ENCODE data around the gene DGKB.

The DGKB gene

GRCh38 chr7:14858866-14859265, 43.7 kb downstream of the DGKB start:
- DNase-seq = no peak

DNA sequence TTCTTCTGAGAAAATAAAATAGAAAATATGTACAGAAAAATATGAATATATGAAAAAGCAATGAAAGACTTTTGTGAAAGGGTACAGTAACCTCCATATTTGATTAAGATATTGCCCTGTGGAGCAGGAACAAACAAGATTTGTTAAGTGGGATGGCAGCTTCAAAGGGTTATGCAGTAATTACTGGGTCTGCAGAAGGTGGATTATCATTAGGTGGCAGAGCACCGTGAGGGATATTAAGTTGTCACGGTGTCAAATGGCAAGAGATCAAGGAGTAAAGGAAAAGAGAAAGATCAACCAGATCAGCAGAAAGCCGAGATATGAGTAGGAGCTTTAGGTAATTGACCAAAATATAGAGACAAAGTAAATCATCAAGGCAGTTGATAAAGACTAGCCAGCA, 44.1 kb downstream of the DGKB start:
- no peak for DNase-seq

DNA sequence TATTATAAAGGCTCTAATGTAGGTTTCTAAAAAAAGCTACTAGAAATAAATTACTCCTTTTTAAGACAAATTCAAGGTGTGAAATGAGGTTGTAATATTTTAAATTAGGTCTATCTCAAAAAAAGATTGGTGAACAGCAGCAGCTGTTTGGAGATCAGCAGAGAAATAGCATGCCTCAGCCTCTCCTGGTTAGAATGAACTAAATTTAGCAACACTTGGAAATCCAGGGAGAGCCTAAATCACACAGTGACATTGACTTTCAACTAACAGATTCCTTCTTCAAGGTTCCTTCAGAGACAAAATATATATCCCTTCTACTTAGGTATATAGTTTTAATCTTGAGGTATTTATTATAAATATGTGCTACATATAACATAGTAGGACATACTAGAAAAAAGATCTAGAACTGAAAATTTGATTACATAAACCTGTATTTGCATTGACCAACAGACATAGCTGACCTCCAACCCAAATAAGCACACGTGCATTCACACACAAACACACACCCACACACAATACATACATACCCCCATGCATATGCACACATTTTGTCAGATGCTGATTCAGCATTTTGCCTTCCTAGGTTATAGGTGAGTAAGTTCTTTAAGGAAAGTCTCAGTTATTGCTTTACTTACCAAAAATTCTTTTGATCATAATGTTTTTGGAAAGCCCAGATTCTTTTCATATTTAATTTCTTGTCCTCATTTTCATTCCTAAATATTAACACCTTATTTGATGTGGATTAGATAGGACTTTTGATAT, 47.3 kb downstream of the DGKB start:
- DNase-seq = no peak

DNA sequence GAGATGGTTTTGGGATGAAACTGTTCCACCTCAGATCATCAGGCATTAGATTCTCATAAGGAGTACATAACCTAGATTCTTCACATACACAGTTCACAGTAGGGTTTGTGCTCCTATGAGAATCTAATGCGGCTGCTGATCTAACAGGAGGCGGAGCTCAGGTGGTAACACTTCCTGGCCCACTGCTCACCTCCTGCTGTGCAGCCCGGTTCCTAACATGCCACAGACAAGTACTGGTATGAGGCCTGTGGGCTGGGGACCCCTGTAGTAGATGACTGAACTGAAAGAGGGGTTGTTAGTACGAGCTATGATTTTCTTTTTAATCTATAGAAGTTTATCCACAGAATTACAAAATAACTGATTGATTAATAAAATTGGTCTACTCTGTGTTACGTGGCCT, 48.1 kb downstream of the DGKB start:
- no peak for DNase-seq

DNA sequence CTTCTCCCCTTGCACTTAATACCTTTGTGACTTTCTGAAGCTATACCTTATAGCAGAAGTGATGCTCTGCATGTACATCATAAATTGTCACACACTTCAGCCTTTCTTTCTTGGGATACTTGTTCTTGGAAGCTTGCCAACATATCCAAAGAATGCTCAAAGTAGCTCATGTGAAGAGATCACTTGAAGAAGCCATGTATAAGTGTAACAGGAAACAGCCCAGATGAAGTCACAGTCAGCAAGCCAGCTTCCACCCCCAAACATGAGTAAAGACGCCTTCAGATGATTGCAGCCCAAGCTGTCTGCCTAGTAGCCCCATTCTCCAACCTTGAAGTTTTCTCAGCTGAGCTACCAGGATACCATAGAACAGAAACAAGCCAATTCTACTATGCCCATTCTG, 50.9 kb downstream of the DGKB start:
- no peak for DNase-seq

DNA sequence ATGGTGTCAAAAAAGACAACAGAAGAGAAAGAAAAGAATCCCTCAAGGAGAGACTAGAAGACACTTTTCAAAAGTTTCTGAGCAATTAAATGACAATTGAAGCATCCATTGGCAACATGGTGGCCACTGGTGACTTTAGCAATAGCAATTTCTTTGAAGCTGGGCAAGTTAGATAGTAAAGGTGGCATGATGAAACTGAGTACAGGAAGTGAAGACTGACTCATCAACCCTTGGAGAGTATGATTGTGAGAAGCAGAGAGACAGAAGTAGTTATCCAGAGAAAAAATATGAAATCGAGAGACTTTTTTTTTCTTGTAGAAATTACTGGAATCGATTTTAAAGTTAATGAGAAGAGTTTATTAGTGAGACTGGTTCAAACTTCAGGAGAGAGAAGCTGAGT, 52.5 kb downstream of the DGKB start:
- no peak for DNase-seq

GRCh38 chr7:14846405-14846804, 56.1 kb downstream of the DGKB start:
- no peak for DNase-seq

DNA sequence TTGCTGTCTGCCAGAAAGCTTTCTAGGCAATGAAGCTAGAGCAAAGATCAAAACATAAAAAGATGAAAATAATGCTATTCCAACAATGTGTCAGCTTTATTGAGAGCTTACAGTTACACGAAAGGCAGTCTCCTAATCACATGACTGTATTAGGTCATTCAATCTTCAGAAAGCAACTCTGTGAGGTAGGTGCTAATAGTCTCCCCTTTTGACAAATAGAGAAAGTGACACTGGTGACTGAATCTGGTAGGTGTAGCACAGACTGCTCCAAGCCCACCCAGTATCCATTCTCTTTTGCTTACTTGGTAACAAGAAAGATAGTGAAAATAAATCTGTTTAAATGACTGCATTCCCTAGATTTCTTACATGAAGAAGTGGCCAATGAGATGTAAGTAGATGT, 58.8 kb downstream of the DGKB start:
- no peak for DNase-seq

GRCh38 chr7:14842523-14842922, 60.0 kb downstream of the DGKB start:
- no peak for DNase-seq

- no peak for DNase-seq
Observed at GRCh38 chr7:14841869-14842268, 60.7 kb downstream of the DGKB start.

DNA sequence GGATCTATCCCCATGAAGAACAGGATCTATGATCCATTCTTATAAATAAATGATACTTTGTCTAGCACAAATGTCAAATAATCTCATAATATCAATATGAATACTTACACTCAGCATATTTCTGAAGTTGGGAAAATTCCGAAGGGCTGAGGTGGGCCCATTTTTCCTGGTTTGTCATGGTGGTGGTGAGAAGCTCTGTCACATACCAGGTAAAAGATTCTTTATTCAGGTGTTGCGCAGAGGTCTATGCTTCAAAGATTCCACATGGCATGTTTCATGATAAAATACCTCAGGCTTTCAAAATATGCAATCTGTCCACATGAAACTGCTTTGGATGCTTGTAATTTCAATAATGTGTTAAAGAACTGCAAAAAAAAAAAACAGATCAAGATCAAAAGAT, 61.5 kb downstream of the DGKB start:
- DNase-seq = no peak

DNA sequence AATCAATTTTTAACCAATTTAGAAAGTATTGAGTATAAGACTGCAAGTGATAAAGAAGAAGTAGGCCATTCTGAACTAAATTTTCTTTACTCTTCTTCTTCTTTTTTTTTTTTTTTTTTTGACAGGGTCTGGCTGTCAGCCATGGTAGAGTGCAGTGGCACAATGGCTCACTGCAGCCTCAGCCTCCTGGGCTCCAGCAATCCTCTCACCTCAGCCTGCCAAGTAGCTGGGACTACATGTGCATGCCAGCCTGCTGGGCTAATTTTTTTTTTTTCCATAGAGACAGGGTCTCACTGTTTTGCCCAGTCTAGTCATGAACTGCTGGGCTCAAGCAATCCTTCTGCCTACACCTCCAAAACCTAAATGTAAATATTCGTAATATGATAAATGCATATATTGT, 63.2 kb downstream of the DGKB start:
- DNase-seq = no peak

DNA sequence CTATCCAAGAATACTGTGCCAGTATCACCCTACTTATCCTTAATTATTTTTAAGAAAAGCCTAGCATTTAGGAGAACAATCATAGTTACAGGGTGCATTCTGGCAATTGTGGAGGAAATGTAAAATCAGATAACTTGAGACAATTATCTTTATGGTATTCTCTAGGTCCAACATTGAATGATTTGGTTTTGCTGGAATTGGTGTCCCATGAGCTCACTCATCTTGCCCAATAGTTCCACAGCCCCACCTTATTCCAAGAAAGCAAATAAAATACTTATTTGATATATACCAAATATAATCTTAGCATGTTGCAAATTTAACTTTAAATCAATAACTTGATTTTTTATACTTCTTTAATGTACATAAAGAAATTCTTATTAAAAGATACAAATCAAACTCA, 65.3 kb downstream of the DGKB start:
- DNase-seq = no peak

- DNase-seq = no peak
Observed at GRCh38 chr7:14836571-14837189, 65.9 kb downstream of the DGKB start.

GRCh38 chr7:14836006-14836405, 66.5 kb downstream of the DGKB start:
- DNase-seq = no peak

GRCh38 chr7:14835384-14835783, 67.2 kb downstream of the DGKB start:
- DNase-seq = no peak

GRCh38 chr7:14834883-14835282, 67.7 kb downstream of the DGKB start:
- no peak for DNase-seq

GRCh38 chr7:14834456-14834855, 68.1 kb downstream of the DGKB start:
- DNase-seq = no peak

DNA sequence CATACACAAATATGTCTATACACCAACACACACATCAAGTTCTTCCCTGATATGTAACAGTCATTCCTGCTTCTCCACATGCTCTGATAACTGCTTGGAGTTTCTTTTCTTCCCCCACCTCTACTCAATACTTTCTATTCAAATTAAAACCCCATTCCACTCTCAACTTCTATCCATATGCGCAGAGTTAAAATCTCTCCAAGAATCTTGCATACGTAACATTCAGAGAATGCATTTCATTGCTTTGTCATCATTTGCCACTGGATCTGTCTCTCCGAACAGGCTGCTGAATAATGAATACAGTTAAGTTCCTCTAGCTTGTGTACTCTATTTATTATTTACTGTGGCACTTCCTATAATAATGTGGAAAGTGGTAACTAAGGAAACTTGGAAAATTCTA, 68.8 kb downstream of the DGKB start:
- no peak for DNase-seq

DNA sequence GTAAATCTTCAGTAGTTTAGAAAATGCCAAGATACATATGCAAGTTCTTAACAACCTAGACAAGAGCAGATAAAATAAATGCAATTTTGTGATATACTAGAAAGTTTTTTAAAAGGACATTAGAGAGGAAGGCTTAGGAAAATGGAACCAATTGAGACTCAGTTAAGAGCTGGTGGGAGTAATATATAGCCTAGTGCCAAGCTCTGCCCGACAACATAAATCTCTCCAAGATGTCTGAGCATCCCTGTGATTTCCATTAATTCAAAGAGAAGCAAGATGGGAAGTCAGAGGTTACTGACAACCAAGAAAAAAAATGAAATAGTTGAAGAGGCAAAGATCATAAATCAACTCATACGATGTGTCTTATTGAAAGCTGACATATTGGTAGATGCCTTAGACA, 74.5 kb downstream of the DGKB start:
- no peak for DNase-seq

- no peak for DNase-seq
Observed at GRCh38 chr7:14826426-14826825, 76.1 kb downstream of the DGKB start.

DNA sequence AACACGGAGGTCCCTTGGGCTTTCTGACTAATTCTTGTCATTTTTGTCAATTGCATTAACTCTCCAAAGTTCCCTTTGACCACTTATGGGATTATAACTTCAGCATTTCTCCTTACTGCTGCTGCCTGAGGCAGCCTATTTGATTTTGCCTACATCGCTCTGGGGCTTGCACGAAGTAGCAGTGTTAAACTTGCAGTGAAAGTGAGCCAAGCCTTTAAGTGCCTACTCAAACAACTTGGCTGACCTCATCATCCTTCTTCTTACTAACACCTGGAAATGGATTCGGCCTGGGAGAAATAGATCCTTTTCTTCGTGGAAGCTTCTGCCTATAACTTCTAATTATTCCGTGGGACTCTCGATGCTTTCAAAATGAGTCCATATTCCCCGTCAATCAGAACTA, 76.6 kb downstream of the DGKB start:
- no peak for DNase-seq

DNA sequence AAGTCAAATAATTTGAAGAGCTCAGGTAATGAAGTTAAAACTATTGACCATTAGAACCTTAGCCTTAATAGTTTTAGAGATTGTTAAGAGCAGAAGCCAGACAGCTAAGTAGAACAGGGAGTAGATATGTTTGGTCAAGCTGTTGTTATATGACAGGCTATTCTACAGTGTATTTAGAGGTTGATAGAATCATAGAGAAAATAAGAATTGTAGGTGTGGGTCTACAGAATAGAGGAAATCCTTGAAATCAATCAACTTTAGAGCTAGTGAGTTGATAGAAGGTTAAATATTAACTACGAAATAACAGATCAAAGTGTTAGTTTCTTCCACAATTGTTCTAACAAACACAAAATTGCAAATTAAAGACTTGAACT, 80.1 kb downstream of the DGKB start:
- no peak for DNase-seq

- DNase-seq = no peak
Observed at GRCh38 chr7:14821757-14822480, 80.6 kb downstream of the DGKB start.
